OCI-LY3 (cell line): ENCODE data around the gene PER3.
"Not testable (repeated sequence)": the region's sequence is repeated elsewhere in the genome, so short reads cannot be mapped to it uniquely, and the experiment has no call there.

Experiments
- H2AFZ ChIP-seq: fragments of 200-600, 300-600 bp; shearing (Covaris generic); 2 replicates; pipeline ENCODE4 v1.6.0; 2014; ENCODE audit warnings: antibody characterized with exemption, low read depth, low read length
- H3K27ac ChIP-seq: fragments of 200-600, 300-600 bp; sonication (generic); 2 replicates; pipeline ENCODE4 v1.5.1; 2014; ENCODE audit warnings: mild to moderate bottlenecking, low read length, moderate library complexity, mixed read lengths
- H3K27me3 ChIP-seq: fragments of 200-600, 300-600 bp; sonication (generic); 2 replicates; pipeline ENCODE4 v1.6.1; 2014; ENCODE audit warnings: low read depth, low read length, mixed read lengths
- H3K36me3 ChIP-seq: fragments of 200-600, 300-600 bp; sonication (generic); replicated peaks from 2 replicates; pipeline ENCODE3; 2014; ENCODE audit warnings: low read depth, low read length, mixed read lengths
- H3K4me1 ChIP-seq: fragments of 300-600, 200-600 bp; sonication (generic); 2 replicates; pipeline ENCODE4 v1.6.1; 2014; ENCODE audit warnings: low read length, mixed read lengths
- H3K4me2 ChIP-seq: fragments of 200-600, 300-600 bp; sonication (generic); 2 replicates; pipeline ENCODE4 v1.6.1; 2014; ENCODE audit warnings: low read length, mixed read lengths
- H3K4me3 ChIP-seq: fragments of 300-600, 200-600 bp; sonication (generic); 2 replicates; pipeline ENCODE4 v1.5.1; 2014; ENCODE audit warnings: antibody characterized with exemption, mild to moderate bottlenecking, low read length, moderate library complexity
- H3K79me2 ChIP-seq: fragments of 300-600, 200-600 bp; shearing (Covaris generic); 2 replicates; pipeline ENCODE4 v1.6.1; 2014; ENCODE audit warnings: mild to moderate bottlenecking, low read length, mixed read lengths
- H3K9ac ChIP-seq: fragments of 300-600, 200-600 bp; shearing (Covaris generic); 2 replicates; pipeline ENCODE4 v1.6.0; 2014; ENCODE audit warnings: mild to moderate bottlenecking, low read length, moderate library complexity
- H3K9me3 ChIP-seq: fragments of 200-600, 300-600 bp; shearing (Covaris generic); 2 replicates; pipeline ENCODE4 v1.6.1; 2014; ENCODE audit warnings: low read length, mixed read lengths; ENCODE audit not compliant: insufficient read depth
- H4K20me1 ChIP-seq: fragments of 200-600, 300-600 bp; sonication (generic); 2 replicates; pipeline ENCODE4 v1.6.1; 2016; ENCODE audit warnings: low read length, mixed read lengths; ENCODE audit not compliant: insufficient read depth
- EZH2phosphoT487 ChIP-seq: fragments of 200-600 bp; shearing (Covaris generic); IDR thresholded peaks from 2 replicates; pipeline ENCODE4 v1.6.1; 2018; ENCODE audit warnings: antibody characterized with exemption, mixed run types, low read depth
- TF ChIP-seq, protein P1 (sequence below): fragments of 200-600, 300-600 bp; sonication (generic); IDR thresholded peaks from 2 replicates; pipeline ENCODE4 v1.5.1; 2014; ENCODE audit warnings: antibody characterized with exemption, low read length, low read depth

Gene PER3

DNA sequence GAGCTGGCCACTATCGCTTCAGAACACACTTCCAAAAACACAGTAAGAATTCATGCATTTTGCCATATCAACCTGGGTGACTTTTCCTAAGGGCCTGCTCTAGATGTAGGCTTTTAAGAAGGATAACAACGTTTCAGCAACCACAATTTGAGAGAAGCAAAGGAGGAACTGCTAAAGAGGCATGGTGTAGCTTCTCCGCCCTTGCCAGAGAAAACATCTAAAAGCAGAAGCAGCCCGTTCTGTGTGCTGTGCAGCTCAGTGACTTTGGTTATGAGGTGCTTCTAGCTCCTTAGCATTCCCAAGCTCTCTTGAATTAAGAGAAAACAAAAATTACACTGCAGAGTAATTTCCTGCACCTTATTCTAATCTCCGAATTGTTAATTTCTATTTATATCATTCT, 2.7 kb downstream of the PER3 start:
- no peaks in the 10 kb centered on the region for H3K79me2 ChIP-seq
- H3K27me3 ChIP-seq, result no peaks in the 10 kb centered on the region
- H3K4me1 ChIP-seq, result peaks cover 4% of the 10 kb centered on the region; the same call in 1 of the 2 replicates
- no peak overlapping the region for H3K4me3 ChIP-seq
- H3K36me3 ChIP-seq, result peaks cover 13% of the 10 kb centered on the region
- no peaks in the 10 kb centered on the region for H3K9me3 ChIP-seq
- no peak overlapping the region for H3K9ac ChIP-seq
- no peaks in the 10 kb centered on the region for H4K20me1 ChIP-seq
- no peak overlapping the region for H2AFZ ChIP-seq
- TF ChIP-seq, protein P1, sequence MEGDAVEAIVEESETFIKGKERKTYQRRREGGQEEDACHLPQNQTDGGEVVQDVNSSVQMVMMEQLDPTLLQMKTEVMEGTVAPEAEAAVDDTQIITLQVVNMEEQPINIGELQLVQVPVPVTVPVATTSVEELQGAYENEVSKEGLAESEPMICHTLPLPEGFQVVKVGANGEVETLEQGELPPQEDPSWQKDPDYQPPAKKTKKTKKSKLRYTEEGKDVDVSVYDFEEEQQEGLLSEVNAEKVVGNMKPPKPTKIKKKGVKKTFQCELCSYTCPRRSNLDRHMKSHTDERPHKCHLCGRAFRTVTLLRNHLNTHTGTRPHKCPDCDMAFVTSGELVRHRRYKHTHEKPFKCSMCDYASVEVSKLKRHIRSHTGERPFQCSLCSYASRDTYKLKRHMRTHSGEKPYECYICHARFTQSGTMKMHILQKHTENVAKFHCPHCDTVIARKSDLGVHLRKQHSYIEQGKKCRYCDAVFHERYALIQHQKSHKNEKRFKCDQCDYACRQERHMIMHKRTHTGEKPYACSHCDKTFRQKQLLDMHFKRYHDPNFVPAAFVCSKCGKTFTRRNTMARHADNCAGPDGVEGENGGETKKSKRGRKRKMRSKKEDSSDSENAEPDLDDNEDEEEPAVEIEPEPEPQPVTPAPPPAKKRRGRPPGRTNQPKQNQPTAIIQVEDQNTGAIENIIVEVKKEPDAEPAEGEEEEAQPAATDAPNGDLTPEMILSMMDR, result no peak
- TF ChIP-seq EZH2phosphoT487, result no peak
- H3K27ac ChIP-seq, result no peak overlapping the region
- H3K4me2 ChIP-seq, result no peak overlapping the region

DNA sequence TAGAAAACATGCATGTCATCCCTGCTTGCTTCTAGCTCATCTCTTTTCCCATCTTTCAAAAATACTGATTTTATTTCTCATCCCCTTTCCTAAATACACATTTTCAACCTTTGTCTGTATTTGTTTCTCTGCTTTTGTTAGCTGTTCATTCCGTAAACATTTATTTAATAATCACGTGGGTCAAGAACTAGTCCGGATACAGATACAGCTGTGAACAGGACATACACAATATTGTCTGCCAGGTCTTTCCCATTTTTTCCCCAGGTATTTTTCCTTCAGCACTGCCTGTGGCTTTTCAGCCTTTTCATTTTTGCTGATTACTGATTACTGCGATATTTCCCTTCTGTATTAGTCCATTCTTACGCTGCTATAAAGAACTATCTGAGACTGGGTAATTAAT, 5.7 kb downstream of the PER3 start:
- no peaks in the 10 kb centered on the region for H3K27me3 ChIP-seq
- TF ChIP-seq, protein P1, result no peak
- no peak for TF ChIP-seq EZH2phosphoT487
- H2AFZ ChIP-seq, result no peak overlapping the region
- H3K4me2 ChIP-seq, result no peak overlapping the region
- peaks cover 13% of the 10 kb centered on the region for H3K36me3 ChIP-seq
- H3K4me3 ChIP-seq, result no peak overlapping the region
- no peaks in the 10 kb centered on the region for H3K9me3 ChIP-seq
- H3K79me2 ChIP-seq, result no peaks in the 10 kb centered on the region
- no peaks in the 10 kb centered on the region for H3K4me1 ChIP-seq
- H3K27ac ChIP-seq, result no peak overlapping the region
- H3K9ac ChIP-seq, result no peak overlapping the region
- no peaks in the 10 kb centered on the region for H4K20me1 ChIP-seq

DNA sequence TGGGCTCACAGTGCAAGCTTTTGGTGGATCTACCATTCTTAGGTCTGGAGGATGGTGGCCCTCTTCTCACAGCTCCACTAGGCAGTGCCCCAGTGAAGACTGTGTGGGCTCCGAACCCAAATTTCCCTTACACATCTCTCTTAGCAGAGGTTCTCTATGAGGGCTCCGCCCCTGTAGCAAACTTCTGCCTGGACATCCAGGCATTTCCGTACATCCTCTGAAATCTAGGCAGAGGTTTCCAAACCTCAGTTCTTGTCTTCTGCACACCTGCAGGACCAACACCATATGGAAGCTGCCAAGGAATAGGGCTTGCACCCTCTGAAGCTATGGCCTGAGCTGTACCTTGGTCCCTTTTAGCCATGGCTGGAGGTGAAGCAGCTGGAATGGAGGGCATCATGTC, 6.9 kb downstream of the PER3 start:
- not testable (repeated sequence) for H3K9me3 ChIP-seq, H2AFZ ChIP-seq, H3K9ac ChIP-seq, H3K4me3 ChIP-seq, H4K20me1 ChIP-seq, H3K27ac ChIP-seq, H3K4me2 ChIP-seq, H3K27me3 ChIP-seq, H3K79me2 ChIP-seq, H3K4me1 ChIP-seq
- peaks cover 13% of the 10 kb centered on the region for H3K36me3 ChIP-seq

DNA sequence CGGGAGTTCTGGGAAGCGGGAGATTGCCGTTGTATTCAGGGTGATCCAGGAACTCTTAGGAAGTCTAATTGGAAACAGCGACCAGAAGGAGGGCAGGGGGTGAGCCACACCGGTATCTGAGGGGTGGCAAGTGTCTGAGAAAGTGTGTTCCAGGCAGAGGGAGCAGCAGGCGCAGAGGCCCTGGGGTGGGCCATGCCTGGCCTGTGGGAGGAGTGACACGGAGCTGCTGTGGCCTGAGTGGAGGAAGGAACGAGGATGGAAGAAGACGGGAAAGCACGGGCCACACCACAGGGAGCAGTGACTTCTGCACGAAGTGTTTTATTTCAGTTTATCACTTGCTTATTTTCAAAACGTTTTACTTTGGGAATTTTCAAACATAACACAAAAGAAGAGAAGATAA, 11.3 kb downstream of the PER3 start:
- no peaks in the 10 kb centered on the region for H3K27me3 ChIP-seq
- no peak overlapping the region for H3K9ac ChIP-seq
- H3K9me3 ChIP-seq, result no peaks in the 10 kb centered on the region
- no peaks in the 10 kb centered on the region for H3K79me2 ChIP-seq
- H2AFZ ChIP-seq, result no peak overlapping the region
- no peak overlapping the region for H3K27ac ChIP-seq
- no peak overlapping the region for H3K4me2 ChIP-seq
- H3K4me3 ChIP-seq, result no peak overlapping the region
- TF ChIP-seq, protein P1, result no peak
- TF ChIP-seq EZH2phosphoT487, result no peak
- no peaks in the 10 kb centered on the region for H4K20me1 ChIP-seq
- H3K36me3 ChIP-seq, result no peaks in the 10 kb centered on the region
- H3K4me1 ChIP-seq, result no peaks in the 10 kb centered on the region

DNA sequence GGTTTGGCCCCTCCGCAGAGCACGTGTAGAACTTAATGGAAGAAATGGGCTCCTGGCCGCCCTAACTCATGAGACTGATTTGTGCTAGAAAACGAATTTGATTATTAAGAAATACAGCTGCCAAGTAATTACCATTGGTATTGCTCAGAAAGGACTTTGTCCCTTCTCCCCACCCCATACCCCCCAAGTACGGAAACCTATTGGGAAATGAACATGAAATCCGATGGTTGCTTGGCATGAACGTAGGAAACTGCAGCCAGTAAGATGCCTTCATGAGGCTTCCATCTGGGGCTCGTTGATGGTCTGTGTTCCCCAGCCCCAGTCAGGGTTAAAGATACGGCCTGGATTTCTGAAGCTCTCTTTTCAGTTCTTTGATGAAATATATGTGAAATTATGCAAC, 21.4 kb downstream of the PER3 start:
- H3K36me3 ChIP-seq, result no peaks in the 10 kb centered on the region
- H3K9me3 ChIP-seq, result no peaks in the 10 kb centered on the region
- no peak for TF ChIP-seq EZH2phosphoT487
- TF ChIP-seq, protein P1, result no peak
- H3K9ac ChIP-seq, result no peak overlapping the region
- no peak overlapping the region for H3K4me3 ChIP-seq
- H3K27me3 ChIP-seq, result no peaks in the 10 kb centered on the region
- no peak overlapping the region for H3K4me2 ChIP-seq
- no peaks in the 10 kb centered on the region for H3K79me2 ChIP-seq
- no peaks in the 10 kb centered on the region for H4K20me1 ChIP-seq
- no peaks in the 10 kb centered on the region for H3K4me1 ChIP-seq
- no peak overlapping the region for H3K27ac ChIP-seq
- no peak overlapping the region for H2AFZ ChIP-seq
